HCEC 1CT (cell line): ENCODE measurements around the gene ENTPD8.
"Not testable (repeated sequence)": the region's sequence is repeated elsewhere in the genome, so short reads cannot be mapped to it uniquely, and the experiment has no call there.

Experiments
- DNase-seq: peaks from one replicate; pipeline ENCODE4 v3.0.0-alpha.2; 2017

ENTPD8 gene

GRCh38 chr9:137475666-137476065 lies 34.5 kb upstream of the ENTPD8 start:
- no peak for DNase-seq

- DNase-seq: no peak
These were observed 33.1 kb upstream of the ENTPD8 start for GRCh38 chr9:137474271-137474670.

- DNase-seq: no peak
These were observed 29.6 kb upstream of the ENTPD8 start for GRCh38 chr9:137470785-137471184.

- DNase-seq: no peak
These were observed 26.7 kb upstream of the ENTPD8 start for GRCh38 chr9:137467896-137468295.

- DNase-seq: no peak
These were observed 26.0 kb upstream of the ENTPD8 start for GRCh38 chr9:137467161-137467581.

- not testable (repeated sequence) for DNase-seq
These were observed 25.4 kb upstream of the ENTPD8 start for GRCh38 chr9:137466389-137467085.

GRCh38 chr9:137465720-137466388 lies 24.7 kb upstream of the ENTPD8 start:
- DNase-seq: no peak

- DNase-seq: no peak
These were observed 24.0 kb upstream of the ENTPD8 start for GRCh38 chr9:137465000-137465719.

- no peak for DNase-seq
These were observed 23.3 kb upstream of the ENTPD8 start for GRCh38 chr9:137464291-137464999.

- no peak for DNase-seq
These were observed 22.8 kb upstream of the ENTPD8 start for GRCh38 chr9:137463931-137464290.

- DNase-seq: no peak
These were observed 22.1 kb upstream of the ENTPD8 start for GRCh38 chr9:137462986-137463930.

GRCh38 chr9:137462396-137462985 lies 21.3 kb upstream of the ENTPD8 start:
- no peak for DNase-seq

GRCh38 chr9:137461663-137462395 lies 20.7 kb upstream of the ENTPD8 start:
- DNase-seq: no peak

GRCh38 chr9:137461316-137461662 lies 20.1 kb upstream of the ENTPD8 start:
- no peak for DNase-seq

- no peak for DNase-seq
These were observed 19.5 kb upstream of the ENTPD8 start for GRCh38 chr9:137460363-137461315.

- no peak for DNase-seq
These were observed 18.6 kb upstream of the ENTPD8 start for GRCh38 chr9:137459601-137460362.

- peak; percentile 87 for DNase-seq
These were observed 18.0 kb upstream of the ENTPD8 start, which contains the start of gene NSMF for GRCh38 chr9:137459152-137459600. Gene NSMF (minus strand): TSS chr9:137459334. CDS start chr9:137459102, 232 bp downstream.

- no peak for DNase-seq
These were observed 17.3 kb upstream of the ENTPD8 start for GRCh38 chr9:137458194-137459151.
